Activated CD8-positive, alpha-beta T cell treated with anti-CD3 and anti-CD28 coated beads for 36 hours (primary cell): Measurements from ENCODE around the gene KCNMA1. TPM values are rescaled to one million over a fixed set of nuclear protein-coding genes. Genes with fewer than 3 reads are reported as not detected.

ENCODE experiments used
- ATAC-seq: fragments of 200-7000 bp; cut with Tn5 transposase; one replicate; pipeline ENCODE4 v1.10.0; 2021; ENCODE audit warnings: mild to moderate bottlenecking, moderate library complexity
- CTCF ChIA-PET: fragments of 350-600 bp; sonication (Branson Sonifier 250); formaldehyde crosslinking; loops from one replicate; lab custom pipeline; 2021; ENCODE audit warnings: antibody characterized with exemption; lab: Charles Lee
- POLR2A ChIA-PET: fragments of 350-600 bp; sonication (Branson Sonifier 250); formaldehyde crosslinking; loops from one replicate; lab custom pipeline; 2021; ENCODE audit warnings: antibody characterized with exemption; lab: Charles Lee
- DNase-seq: peaks from one replicate; pipeline ENCODE4 v3.0.0-alpha.2; 2020
- H3K27ac Mint-ChIP-seq: one replicate; pipeline ENCODE4 v1.8.0; 2021; ENCODE audit warnings: mild to moderate bottlenecking, mixed read lengths
- H3K27me3 Mint-ChIP-seq: one replicate; pipeline ENCODE4 v1.8.0; 2021; ENCODE audit warnings: mixed read lengths
- H3K36me3 Mint-ChIP-seq: one replicate; pipeline ENCODE4 v1.8.0; 2021; ENCODE audit warnings: low read depth, mixed read lengths
- H3K4me1 Mint-ChIP-seq: one replicate; pipeline ENCODE4 v1.8.0; 2021; ENCODE audit warnings: low read depth, mixed read lengths
- H3K4me3 Mint-ChIP-seq: one replicate; pipeline ENCODE4 v1.8.0; 2021; ENCODE audit warnings: mild to moderate bottlenecking, moderate library complexity, mixed read lengths
- H3K9me3 Mint-ChIP-seq: one replicate; pipeline ENCODE4 v1.8.0; 2021; ENCODE audit warnings: mixed read lengths
- intact Hi-C: fragments of 100-400 bp; cut with micrococcal nuclease; formaldehyde crosslinking; loops from one replicate; pipeline ENCODE4 v1.10.0; 2022
- total RNA-seq, 2 experiments: library from RNA; stranded (reverse); gene quantifications; one replicate each; pipeline ENCODE4 v1.2.3, GENCODE V29; 2021
- TF ChIP-seq, protein P1 (sequence below): fragments of 200-600 bp; IDR thresholded peaks from one replicate; pipeline ENCODE4 v1.8.0; 2022; ENCODE audit warnings: antibody characterized with exemption, mild to moderate bottlenecking

Gene KCNMA1
- total RNA-seq, 2 experiments from 2014 or later, result 0.18 TPM; not detected in 1

DNA sequence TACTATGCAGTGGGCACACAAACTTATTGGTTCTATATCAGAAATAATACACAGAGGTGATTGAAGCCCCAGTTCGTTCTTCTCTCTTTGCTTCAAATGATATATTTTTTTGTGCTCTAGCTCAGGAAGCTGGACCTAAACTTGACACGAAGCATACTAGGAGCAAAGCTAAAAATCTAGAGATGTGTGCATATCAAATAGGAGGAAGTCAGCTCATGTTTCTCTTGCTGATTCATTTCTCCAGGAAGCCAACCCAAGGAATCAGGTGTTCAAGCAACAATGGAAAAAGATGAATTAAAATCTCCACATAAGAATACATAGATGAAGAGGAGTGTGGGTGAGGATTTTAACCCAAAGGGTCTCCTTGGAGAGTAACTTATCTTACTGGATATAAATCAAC is 432.5 kb downstream of the KCNMA1 start:
- H3K27ac Mint-ChIP-seq, result no peak overlapping the region
- DNase-seq, result no peak
- no peaks in the 10 kb centered on the region for H3K9me3 Mint-ChIP-seq
- H3K36me3 Mint-ChIP-seq, result no peaks in the 10 kb centered on the region
- intact Hi-C loops, result no loop called here
- no peak overlapping the region for H3K4me3 Mint-ChIP-seq
- TF ChIP-seq, protein P1, sequence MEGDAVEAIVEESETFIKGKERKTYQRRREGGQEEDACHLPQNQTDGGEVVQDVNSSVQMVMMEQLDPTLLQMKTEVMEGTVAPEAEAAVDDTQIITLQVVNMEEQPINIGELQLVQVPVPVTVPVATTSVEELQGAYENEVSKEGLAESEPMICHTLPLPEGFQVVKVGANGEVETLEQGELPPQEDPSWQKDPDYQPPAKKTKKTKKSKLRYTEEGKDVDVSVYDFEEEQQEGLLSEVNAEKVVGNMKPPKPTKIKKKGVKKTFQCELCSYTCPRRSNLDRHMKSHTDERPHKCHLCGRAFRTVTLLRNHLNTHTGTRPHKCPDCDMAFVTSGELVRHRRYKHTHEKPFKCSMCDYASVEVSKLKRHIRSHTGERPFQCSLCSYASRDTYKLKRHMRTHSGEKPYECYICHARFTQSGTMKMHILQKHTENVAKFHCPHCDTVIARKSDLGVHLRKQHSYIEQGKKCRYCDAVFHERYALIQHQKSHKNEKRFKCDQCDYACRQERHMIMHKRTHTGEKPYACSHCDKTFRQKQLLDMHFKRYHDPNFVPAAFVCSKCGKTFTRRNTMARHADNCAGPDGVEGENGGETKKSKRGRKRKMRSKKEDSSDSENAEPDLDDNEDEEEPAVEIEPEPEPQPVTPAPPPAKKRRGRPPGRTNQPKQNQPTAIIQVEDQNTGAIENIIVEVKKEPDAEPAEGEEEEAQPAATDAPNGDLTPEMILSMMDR, result no peak
- no peaks in the 10 kb centered on the region for H3K4me1 Mint-ChIP-seq
- no peak for ATAC-seq
- ChIA-PET POLR2A (no interaction called here), CTCF (interaction anchor here (1.2 to 1.3 kb wide), 2 partner anchors 31 to 438 kb away, joined by 3 to 4 read pairs; no protein-coding TSS in a partner anchor)
- peaks cover 14% of the 10 kb centered on the region for H3K27me3 Mint-ChIP-seq

DNA sequence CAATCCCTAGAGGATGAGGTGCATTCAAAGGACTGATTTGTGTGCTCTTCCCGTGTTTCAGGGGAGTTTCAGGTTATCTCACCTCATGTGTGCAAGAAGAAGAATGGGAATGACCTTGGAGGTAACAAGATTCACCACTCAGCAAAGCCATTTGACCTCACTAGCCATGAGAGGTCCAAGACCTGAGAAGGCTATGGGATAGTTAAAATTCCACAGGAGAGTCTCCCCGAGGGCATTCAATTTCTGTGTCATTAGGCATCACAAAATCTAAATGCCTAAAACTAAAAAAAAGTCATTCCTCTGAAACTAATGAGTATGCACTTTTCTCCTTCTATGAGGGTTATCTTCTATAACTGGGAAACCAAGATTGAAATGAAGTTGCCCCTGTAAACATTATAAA is 433.4 kb downstream of the KCNMA1 start:
- Mint-ChIP-seq H3K36me3 (no peaks in the 10 kb centered on the region), H3K27me3 (peaks cover 17% of the 10 kb centered on the region), H3K27ac (no peak overlapping the region), H3K9me3 (no peaks in the 10 kb centered on the region), H3K4me3 (no peak overlapping the region), H3K4me1 (no peaks in the 10 kb centered on the region)
- POLR2A ChIA-PET, result no interaction called here
- intact Hi-C loops, result no loop called here
- CTCF ChIA-PET, result interaction anchor here (1.2 to 1.3 kb wide), 2 partner anchors 30 to 439 kb away, joined by 3 to 4 read pairs; no protein-coding TSS in a partner anchor
- DNase-seq (no peak), ATAC-seq (no peak)
- TF ChIP-seq, protein P1, result no peak

DNA sequence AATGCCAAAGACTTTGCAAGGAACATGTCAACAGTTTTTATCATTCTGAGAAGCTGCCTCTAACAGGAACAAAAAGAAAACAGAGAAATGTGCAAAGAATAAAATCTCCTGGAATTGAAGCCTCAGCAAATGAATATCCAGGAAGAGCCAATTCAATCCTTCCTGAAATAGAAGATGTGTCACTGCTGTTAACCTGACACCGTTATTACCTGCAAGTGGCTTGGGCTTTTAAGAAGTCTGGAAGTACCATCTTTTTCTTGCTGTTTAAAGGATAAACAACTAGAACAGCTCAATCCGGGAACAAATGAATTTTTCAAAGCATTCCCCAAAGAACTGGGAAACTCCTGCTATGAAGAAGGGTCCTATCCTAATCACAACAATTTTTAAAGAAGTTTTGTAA is 434.8 kb downstream of the KCNMA1 start:
- Mint-ChIP-seq H3K9me3 (no peaks in the 10 kb centered on the region), H3K27me3 (peaks cover 17% of the 10 kb centered on the region), H3K27ac (no peak overlapping the region), H3K36me3 (no peaks in the 10 kb centered on the region), H3K4me1 (no peaks in the 10 kb centered on the region), H3K4me3 (no peak overlapping the region)
- TF ChIP-seq, protein P1, result no peak
- no peak for ATAC-seq
- POLR2A ChIA-PET, result interaction anchor here (0.5 kb wide), 1 partner anchor 382 kb away, joined by 3 read pairs; no protein-coding TSS in a partner anchor
- intact Hi-C loops, result no loop called here
- no peak for DNase-seq
- CTCF ChIA-PET, result no interaction called here

GRCh38 chr10:77201135-77202106 is 436.2 kb downstream of the KCNMA1 start:
- ATAC-seq, result no peak
- TF ChIP-seq, protein P1, result no peak
- Mint-ChIP-seq H3K9me3 (no peaks in the 10 kb centered on the region), H3K27me3 (peaks cover 12% of the 10 kb centered on the region), H3K27ac (no peak overlapping the region), H3K4me3 (no peak overlapping the region), H3K36me3 (no peaks in the 10 kb centered on the region), H3K4me1 (no peaks in the 10 kb centered on the region)
- ChIA-PET CTCF (no interaction called here), POLR2A (no interaction called here)
- DNase-seq, result no peak
- intact Hi-C loops, result no loop called here

DNA sequence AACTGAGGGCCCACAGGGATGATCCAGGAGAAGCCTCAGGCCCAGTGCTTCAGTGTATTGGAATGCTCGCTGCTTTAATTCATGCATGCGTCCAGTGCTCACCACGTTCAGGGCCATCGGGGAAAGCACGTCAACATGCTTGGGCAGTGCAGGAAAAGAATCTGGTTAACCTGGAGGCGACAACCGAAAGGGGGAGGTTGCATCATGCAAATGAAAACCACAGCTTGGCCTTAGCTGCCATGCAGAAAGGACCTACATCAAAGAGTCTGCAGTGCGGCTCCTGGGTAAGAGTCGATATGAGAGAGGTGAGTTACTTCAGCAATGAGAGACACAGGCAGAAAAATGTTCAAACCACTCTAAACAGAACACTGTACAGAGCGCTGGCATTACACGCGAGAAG is 440.1 kb downstream of the KCNMA1 start:
- CTCF ChIA-PET, result no interaction called here
- H3K4me3 Mint-ChIP-seq, result no peak overlapping the region

More for the DNA sequence above, 440.1 kb downstream of the KCNMA1 start:
- no peak overlapping the region for H3K27ac Mint-ChIP-seq
- H3K4me1 Mint-ChIP-seq, result no peaks in the 10 kb centered on the region
- peaks cover 5% of the 10 kb centered on the region for H3K27me3 Mint-ChIP-seq
- intact Hi-C loops, result no loop called here
- H3K36me3 Mint-ChIP-seq, result no peaks in the 10 kb centered on the region
- ATAC-seq (no peak), DNase-seq (no peak)
- TF ChIP-seq, protein P1, result no peak
- POLR2A ChIA-PET, result no interaction called here
- H3K9me3 Mint-ChIP-seq, result no peaks in the 10 kb centered on the region
